HT-29 (cell line): ENCODE measurements around the gene LIFR. TPM values are rescaled to one million over a fixed set of nuclear protein-coding genes. Genes with fewer than 3 reads are reported as not detected.

ENCODE experiments used
- DNase-seq: peaks from one replicate; pipeline ENCODE4 v3.0.0-alpha.2; 2015; ENCODE audit warnings: low spot score
- small RNA-seq: library from RNA; depleted of rRNA; stranded (forward); fragments of <200 nt; gene quantifications from one replicate; pipeline ENCODE3, GENCODE V24; 2014
- total RNA-seq: library from RNA; depleted of rRNA; stranded (reverse); fragments of >200 nt; shearing (Covaris generic); gene quantifications from 2 replicates; pipeline ENCODE4 v1.2.3, GENCODE V29; 2014

LIFR gene
- total RNA-seq, 1 experiment from 2014 or later = not detected

- no peak for DNase-seq
Observed at GRCh38 chr5:38445374-38446028, 110.9 kb downstream of the LIFR start.

DNA sequence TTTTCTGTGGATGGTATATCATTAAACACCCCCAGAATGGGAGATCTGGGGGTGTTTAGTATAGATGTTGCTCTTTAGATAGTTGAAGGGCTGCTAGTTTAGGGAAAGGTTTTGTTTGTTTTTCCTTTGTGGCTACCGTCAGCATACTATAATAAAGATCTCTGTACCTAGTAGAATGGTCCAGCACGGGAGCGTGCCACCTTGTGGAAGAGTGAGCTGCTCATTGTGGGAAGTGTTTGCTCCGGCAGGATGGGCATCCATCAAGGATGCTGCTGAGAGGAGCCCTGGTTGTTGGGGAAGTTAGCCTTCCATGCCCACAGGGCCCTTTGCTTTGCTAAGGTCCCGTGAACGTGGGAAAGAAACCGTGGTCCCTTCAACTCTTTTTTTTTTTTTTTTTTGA lies 113.1 kb downstream of the LIFR start:
- peak; percentile 40 for DNase-seq

DNA sequence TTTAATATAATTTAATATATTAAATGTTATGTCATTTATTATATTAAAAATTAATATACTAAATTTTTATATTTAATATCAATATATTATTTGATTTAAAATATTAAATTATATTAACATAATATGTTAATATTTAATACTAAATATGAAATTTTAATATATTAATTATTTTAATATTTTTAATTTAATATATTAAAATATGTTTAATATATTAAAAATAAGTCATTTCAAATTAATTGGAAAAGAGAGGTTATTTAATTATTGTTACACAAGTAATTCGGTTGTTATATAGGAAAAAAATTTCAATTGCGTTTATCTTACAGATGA lies 114.2 kb downstream of the LIFR start:
- DNase-seq = no peak

DNA sequence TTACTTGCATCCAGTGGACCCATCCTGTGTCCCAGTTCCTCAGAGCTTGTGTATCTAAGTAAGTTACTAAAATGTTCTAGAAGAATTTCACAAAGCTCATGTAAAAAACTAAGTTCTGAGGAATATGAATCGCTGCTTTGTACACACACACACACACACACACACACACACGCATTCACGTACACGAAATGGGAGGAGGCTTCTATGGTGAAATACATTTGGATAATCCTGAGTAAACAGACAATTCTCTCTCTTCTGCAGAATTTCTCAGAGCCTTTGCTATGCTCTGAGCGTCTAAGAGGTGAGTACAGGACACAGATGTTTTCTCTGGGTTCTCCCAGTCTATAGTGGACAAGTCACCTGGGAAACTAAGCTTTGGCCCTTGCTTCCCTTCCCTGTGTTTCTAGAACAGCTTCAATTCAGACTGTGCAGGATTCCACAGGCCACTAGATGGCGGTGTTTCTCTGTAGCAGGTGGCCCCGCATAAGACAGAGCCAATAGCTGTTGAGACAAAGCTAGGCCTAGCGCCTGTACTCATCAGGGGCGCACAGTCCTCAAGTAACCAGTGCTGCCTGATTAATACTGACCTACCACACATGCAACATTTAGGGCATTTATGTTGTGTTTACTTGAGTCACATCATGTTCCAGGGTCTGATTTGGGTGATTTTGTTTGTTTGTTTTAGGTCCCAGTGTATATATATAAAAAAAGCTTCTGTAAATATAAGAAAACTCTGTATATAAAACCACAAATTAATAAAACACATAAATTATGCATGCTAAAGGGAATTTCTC lies 114.8 kb downstream of the LIFR start:
- DNase-seq = peak; percentile 95

GRCh38 chr5:38438757-38439156 lies 117.7 kb downstream of the LIFR start:
- no peak for DNase-seq

DNA sequence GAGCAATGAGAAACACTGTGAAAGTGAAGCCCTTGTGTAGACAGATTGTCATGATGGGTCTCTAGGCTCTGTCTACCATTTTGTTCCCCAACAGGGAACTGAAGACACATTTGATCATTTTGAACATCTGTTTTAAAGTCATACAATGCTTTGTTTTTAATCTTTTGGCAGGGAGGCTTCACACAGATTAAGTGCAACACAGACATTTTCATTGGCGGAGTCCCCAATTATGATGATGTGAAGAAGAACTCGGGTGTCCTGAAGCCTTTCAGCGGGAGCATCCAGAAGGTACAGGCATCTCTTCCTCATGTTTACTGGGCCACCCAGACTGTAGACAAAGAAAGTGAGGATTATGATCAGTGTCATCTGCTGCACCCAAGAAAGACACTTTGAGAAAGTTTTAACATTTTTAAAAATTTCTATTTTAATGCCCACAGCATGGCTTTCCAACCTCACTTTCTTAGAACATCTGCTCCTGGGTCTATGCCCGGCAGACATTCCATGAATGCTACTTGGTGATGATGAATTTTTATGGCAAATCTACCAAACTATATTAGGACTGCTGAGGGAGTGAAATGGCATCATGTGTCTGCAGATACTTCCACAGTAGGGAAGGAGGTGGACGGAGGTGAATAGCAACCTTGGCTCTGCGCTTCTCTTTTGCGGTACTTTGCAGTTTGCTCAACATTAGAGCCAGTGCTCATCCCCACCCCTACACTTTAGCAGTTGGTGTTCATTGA lies 121.3 kb downstream of the LIFR start:
- DNase-seq = no peak

- DNase-seq = no peak
Observed at GRCh38 chr5:38433160-38433861, 123.1 kb downstream of the LIFR start.

DNA sequence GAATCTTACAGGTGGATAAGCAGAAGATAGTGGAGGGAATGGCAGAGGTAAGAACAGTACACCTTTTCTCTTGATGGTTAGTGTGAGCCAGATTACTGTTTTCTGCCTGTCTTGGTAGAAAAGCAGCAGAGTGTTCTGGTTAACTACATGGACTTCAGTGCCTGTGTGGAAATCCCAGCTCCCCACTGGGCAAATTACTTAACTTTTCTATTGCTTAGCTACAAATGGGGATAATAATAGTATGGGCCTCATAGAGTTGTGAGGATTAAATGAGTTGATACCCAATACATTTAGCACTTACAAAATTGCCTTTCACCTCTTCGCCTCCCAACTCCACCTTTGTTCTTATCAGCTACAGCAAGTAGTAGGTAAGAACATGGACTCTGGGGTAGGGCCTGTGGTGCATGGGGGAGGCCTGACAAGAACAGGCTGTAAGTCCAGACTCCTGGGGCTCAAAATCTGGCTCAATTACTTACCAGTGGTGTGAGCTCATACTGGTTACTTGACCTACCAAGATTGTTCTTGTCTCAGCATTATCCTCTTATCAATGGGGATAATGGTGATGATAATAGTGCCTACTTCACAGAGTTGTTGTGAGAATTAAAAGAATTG lies 125.1 kb downstream of the LIFR start:
- no peak for DNase-seq

DNA sequence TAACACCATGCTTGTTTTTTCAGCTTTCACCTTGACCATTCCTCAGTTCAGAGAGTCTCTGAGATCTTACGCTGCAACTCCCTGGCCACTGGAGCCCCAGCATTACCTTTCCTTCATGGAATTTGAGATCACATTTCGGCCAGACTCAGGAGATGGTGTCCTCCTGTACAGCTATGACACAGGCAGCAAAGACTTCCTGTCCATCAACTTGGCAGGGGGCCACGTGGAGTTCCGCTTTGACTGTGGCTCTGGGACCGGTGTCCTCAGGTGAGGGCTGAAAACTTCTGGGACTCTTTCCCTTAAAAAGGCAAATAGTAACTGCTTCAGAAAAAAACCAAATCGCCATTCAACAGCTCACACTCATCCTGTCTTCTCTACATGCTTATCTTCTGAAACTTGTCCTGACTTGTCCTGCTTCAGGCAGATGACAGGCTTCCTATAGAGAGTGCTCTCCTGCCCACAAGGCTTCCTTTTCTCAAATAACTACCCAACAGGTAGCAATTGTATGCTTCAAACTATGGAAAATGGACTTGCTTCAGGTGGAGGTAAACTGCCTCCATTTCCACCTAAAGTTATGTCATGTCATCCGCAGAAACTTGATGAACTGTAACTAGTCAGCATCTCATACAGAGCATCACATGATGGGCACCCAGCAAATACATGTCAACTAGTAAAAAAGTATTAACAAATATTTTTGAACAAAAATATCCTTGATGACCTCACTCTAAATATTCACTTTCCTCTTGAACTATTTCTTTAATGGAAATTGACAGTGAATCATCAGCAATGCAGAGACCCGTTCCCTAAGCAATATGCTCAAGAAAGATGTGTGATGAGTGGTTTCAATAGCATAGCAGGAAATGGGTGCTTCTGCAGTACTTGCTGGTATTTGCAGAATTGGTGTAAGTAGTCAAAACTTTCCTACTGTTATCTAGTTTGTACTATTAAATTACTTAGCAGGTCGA lies 129.2 kb downstream of the LIFR start:
- no peak for DNase-seq

GRCh38 chr5:38426490-38426889 lies 130.0 kb downstream of the LIFR start:
- DNase-seq = no peak

Small RNA genes lying within 50 kb of the gene (small RNA-seq; reads per million reads assigned to genes)
- gene AC091839.1 (not detected), gene MIR3650 (not detected)
